Subcutaneous adipose tissue (tissue), 4 donors: ENCODE measurements around the gene L3HYPDH. TPM values are rescaled to one million over a fixed set of nuclear protein-coding genes. Genes with fewer than 3 reads are reported as not detected.

Experiments
- total RNA-seq, 4 donors: library from RNA; depleted of rRNA; stranded (reverse); fragments of >200 nt; gene quantifications; one replicate each; pipeline ENCODE4 v1.1.0, GENCODE V29; 2016
- TF ChIP-seq, protein P1 (sequence below): fragments of 450-650 bp; IDR thresholded peaks from one replicate; pipeline ENCODE4 v1.5.1; 2016; ENCODE audit warnings: low read depth, mild to moderate bottlenecking, control low read depth, antibody characterized with exemption, moderate library complexity

Gene L3HYPDH
- total RNA-seq, 4 donors from 2014 or later: 87.2 to 134 (median 115) TPM

DNA sequence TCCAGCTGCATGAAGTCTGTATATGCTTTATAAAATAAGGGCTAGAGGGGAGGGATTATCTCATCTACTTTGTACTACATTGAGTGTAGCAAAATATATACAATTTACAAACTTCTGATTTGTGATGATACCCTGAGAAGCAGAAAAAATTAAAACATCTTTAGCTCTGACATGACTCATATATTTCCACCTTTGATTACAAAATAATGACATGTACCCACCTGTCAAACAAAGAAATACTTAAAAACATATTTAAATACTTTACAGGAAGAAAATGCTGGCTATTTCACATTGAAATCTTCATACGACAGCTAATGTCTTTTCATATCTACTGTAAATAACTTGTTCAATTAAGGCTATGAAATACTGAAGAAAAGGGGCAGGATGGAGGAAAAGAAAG, 22.3 kb downstream of the L3HYPDH start:
- TF ChIP-seq, protein P1, sequence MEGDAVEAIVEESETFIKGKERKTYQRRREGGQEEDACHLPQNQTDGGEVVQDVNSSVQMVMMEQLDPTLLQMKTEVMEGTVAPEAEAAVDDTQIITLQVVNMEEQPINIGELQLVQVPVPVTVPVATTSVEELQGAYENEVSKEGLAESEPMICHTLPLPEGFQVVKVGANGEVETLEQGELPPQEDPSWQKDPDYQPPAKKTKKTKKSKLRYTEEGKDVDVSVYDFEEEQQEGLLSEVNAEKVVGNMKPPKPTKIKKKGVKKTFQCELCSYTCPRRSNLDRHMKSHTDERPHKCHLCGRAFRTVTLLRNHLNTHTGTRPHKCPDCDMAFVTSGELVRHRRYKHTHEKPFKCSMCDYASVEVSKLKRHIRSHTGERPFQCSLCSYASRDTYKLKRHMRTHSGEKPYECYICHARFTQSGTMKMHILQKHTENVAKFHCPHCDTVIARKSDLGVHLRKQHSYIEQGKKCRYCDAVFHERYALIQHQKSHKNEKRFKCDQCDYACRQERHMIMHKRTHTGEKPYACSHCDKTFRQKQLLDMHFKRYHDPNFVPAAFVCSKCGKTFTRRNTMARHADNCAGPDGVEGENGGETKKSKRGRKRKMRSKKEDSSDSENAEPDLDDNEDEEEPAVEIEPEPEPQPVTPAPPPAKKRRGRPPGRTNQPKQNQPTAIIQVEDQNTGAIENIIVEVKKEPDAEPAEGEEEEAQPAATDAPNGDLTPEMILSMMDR: no peak

DNA sequence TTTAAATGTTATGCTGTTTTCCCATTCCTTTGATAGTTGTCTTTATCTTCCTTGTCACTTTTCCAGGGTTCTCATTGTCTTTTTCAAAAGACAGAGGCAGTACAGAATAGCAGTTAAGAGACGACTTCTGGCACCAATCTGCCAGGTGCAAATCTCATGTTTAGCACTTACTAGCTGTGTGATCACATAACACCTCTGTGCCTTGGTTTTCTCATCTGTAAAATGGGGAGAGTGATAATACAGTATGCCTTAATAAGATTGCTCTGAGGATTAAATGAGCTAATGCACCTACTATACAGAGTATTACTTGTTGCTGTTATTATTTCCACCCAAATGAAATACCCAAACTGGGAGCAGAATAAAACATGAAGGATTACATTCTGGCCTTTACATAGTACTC, 23.8 kb downstream of the L3HYPDH start:
- TF ChIP-seq, protein P1: no peak

DNA sequence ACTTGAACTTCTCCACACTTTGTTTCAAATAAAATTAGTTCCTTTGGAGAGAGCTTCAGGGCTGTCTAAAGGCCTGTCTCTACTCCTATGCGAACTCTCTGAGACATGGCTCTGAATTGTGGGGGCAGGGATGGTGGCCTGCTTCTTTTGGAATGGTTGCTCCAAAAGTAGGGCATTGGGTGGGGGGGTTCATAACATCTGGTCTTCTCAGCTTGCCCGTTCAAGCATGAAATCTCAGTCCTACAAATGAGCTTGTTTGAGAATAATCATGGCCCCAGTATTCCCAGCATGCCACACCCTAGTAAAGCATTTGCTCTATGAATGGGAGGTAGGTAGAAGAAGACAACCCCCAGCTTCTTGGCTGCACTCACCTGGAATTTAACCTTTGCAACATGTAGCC, 25.7 kb downstream of the L3HYPDH start:
- TF ChIP-seq, protein P1: no peak

DNA sequence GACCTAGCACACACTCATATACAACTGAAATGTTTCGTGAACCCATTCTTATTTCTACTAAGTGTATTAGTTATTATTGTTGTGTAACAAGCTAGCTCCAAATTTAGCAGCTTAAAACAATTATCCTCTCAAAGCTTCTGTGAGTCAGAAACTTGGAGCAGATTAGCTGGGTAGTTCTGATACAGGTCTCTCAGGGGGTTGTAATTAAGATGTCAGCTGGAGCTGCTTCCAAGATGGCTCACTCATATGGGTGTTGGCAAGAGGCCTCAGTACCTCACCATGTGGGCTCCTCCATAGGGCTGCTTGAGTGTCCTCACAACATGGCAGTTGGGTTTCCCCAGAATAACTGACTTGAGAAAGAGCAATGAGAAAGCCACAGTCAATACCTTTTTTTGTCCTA, 28.8 kb downstream of the L3HYPDH start:
- TF ChIP-seq, protein P1: no peak

DNA sequence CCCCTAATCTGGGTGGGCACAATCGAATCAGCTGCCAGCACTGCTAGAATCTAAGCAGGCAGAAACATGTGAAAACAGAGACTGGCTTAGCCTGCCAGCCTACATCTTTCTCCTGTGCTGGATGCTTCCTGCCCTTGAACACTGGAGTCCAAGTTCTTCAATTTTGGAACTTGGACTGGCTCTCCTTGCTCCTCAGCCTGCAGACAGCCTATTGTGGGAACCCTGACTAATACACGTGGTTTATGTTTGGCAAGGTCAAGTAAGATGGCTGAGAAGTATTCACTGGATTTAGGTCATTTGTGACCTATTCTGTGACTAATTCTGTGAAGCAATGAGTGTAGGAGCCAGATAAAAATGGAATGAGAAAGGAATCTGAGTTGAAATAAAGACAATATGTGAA, 30.1 kb downstream of the L3HYPDH start:
- TF ChIP-seq, protein P1: no peak

DNA sequence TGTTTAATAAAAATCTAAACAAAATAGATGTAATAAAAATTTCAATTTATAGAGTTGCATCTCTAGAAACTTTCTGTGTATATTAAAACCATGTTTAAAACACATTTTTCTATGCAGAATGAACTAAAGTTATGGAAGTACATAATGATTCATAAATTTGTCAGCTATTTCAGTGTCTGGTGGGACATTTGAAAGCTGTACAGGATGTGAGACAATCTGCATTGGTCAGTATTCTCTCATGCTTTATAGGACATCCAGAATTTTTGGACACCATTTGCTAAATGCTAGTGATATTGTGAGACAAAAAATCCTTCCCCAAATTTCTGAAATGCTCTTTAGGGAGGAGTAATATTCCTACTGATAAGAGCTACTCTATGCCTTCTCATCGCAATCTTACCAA, 32.4 kb downstream of the L3HYPDH start:
- TF ChIP-seq, protein P1: no peak

DNA sequence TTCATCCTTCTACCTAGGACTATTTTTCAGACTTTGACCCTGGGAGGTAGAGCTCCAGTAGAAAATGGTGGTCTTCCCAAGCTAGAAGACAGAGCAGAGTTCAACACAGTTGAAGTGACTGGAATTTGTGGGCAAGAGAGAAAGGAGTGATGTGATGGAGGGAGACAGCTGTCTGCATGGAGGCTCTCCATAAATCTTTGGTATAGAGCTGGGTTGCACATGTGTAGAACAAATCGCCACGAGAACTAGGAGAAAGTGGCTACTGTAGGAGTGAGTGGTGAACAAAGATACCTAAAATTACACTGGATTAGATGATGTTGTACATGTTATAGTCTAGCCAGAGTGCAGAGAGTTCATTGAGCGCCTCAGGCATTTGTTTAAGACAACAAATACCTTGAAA, 33.5 kb downstream of the L3HYPDH start:
- TF ChIP-seq, protein P1: no peak
